Middle frontal gyrus (tissue), 1 donor: ENCODE results near the gene SF3B2.
"Not testable (repeated sequence)": the region's sequence is repeated elsewhere in the genome, so short reads cannot be mapped to it uniquely, and the experiment has no call there.

Source experiments
- DNase-seq: peaks from one replicate; pipeline ENCODE4 v3.0.0-alpha.2; 2015; ENCODE audit warnings: low spot score; ENCODE audit errors: extremely low spot score

Gene SF3B2

GRCh38 chr11:66051766-66052663 lies at the start of gene SF3B2:
Gene SF3B2 (plus strand): TSS chr11:66052364. CDS start chr11:66052385, 21 bp downstream.
- peak; percentile 96 for DNase-seq

DNA sequence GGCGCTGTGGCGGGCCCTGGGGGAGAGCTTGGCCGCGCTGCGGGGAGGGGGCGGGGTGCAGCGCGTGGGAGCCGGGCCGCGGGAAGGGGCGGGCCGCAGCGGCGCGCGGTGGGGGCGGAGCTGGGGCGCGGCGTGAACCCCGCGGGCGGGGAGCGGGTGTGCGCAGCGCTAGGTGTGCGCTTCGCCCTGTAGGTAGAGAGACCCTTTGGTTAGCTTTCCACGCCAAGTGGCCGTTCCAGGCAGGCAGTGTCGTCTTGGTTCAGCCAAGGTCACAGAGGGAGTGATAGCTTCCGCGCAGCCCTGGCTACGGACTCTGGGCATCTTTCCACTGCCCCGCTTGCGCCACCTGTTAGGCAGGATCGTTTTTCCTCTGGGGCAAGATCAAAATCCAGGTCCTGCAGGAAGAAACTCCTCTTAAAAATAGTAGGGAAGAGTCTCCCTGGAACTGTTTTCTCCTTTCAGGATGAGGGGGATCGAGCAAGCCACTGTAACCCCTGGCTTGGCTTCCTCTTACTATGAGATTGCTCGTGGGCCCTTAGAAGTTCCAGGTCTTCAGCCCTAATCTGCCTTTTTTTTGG lies 49.4 kb upstream of the SF3B2 start:
- DNase-seq = no peak

- no peak for DNase-seq
These were observed 48.9 kb upstream of the SF3B2 start for GRCh38 chr11:66003291-66003690.

GRCh38 chr11:66004186-66004585 lies 48.0 kb upstream of the SF3B2 start:
- no peak for DNase-seq

- no peak for DNase-seq
These were observed 45.9 kb upstream of the SF3B2 start for GRCh38 chr11:66006134-66006890.

- DNase-seq = no peak
These were observed 45.3 kb upstream of the SF3B2 start for GRCh38 chr11:66006891-66007176.

DNA sequence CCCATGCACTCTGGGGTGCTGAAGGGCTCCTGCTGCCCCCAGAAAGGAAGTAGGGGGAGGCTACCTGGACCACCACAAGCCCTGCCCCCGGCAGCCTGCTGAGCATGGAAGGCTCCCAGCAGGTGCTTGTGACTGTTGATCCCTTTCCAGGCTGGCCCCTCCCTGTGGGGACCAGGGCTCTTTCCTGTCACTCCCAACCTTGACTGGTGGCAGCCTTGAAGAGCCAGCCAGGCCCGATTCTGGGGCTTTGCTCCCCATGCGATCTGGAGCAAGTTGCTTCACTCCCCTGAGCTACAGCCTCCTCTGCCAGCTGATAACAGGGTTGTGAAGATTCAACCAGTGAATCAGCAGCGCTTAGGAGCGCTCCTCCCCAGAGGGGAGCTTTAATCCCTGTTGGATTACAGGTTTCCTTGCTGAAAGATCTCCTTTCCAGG lies 44.9 kb upstream of the SF3B2 start:
- no peak for DNase-seq

DNA sequence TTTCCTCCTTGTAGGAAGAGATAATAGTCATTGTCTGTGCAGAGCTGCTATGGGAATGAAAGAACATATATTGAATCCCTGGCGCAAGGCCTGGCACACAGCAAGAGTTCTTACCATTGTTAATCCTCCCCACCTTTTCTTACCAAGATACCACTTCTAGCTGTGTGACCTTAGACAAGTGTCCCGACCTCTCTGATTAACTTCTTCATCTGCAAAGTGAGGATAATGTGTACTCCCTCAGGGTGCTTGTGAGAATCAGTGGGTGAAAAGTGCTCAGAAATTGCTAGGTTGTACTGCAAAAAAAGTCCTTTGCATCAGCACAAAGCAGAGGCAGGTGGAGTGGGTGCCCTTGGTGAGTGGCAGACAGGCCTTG lies 44.1 kb upstream of the SF3B2 start:
- DNase-seq = no peak

- no peak for DNase-seq
These were observed 43.6 kb upstream of the SF3B2 start for GRCh38 chr11:66008468-66009101.

DNA sequence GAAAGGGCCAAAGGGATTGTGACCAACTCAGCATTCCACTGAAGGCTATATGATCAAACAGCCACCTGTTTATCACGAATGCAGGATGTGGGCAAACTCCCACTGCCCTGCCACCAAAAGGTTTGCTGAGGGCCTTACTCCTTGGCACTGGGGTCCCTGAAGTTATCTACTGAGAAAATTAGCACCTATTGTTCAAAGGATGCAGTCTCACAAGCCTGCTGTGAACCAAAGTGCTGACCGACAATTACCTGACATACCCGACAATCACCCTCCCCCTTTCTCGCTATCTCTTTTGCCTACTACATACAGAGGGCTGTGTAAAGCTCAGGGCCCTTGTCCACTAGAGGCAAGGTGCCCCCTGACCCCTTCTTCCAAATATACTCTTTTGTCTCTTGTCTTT lies 42.1 kb upstream of the SF3B2 start:
- DNase-seq = not testable (repeated sequence)

DNA sequence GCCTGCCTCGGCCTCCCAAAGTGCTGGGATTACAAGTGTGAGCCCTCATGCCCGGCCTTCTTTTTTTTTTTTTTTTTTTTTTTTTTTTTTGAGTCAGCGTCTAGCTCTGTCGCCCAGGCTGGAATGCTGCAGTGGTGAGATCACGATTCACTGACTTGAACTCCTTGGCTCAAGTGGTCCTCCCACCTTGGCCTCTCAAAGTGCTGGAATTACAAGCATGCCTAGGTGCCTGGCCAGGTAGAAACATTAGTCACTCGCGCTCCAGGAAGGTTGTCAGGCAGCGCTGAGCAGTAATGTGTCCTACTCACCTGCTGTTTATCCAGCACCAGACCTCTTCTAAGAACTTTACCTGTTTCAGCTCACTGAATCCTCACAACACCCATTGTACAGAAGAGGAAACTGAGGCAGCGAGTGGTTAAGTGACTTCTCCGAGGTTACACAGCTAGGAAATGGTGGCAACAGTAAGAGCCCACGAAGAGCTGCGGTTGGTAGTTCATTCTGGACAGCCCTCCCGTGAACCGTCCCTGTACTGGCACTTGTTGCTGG lies 40.9 kb upstream of the SF3B2 start:
- no peak for DNase-seq

DNA sequence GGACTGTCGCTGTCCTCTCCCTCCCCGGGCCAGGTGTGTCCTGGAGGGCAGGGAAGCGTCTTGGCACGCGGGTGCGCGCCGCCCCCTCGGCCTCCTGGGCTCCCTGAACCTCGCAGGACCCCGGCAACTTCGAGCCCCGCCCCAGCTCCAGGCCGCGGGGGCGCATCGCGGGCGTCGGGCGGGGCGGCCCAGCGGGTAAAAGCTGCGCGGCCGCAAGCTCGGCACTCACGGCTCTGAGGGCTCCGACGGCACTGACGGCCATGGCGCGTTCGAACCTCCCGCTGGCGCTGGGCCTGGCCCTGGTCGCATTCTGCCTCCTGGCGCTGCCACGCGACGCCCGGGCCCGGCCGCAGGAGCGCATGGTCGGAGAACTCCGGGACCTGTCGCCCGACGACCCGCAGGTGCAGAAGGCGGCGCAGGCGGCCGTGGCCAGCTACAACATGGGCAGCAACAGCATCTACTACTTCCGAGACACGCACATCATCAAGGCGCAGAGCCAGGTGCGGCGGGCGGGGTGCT lies 40.3 kb upstream of the SF3B2 start, which contains the start of gene CST6:
TSS of gene CST6 (plus strand) at position 224 of the 519 bp plus-strand sequence. CDS start at position 261, 37 bp downstream.
- no peak for DNase-seq

DNA sequence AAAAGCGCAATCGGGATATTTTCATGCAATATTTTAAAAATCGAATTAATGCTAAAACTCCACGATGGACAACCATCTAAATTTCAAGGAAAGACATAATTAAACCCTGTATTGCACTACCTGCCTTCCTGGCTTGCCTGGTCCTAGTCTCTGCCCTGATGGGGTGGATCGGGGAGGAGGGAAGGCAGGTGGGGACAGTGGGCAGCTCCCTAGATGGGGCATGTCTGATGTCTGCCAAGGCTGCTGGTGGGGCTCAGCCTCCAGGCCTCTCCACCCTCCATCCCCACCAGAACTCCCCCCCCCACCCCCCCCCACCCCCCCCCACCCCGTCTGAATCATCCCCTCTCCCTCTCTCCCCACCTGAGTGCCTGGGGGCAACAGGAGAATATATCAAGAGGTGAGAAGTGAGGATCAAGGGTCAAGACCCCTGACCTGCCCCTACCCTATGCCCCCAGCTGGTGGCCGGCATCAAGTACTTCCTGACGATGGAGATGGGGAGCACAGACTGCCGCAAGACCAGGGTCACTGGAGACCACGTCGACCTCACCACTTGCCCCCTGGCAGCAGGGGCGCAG lies 39.7 kb upstream of the SF3B2 start:
- no peak for DNase-seq

- no peak for DNase-seq
These were observed 39.0 kb upstream of the SF3B2 start for GRCh38 chr11:66012946-66013761.

DNA sequence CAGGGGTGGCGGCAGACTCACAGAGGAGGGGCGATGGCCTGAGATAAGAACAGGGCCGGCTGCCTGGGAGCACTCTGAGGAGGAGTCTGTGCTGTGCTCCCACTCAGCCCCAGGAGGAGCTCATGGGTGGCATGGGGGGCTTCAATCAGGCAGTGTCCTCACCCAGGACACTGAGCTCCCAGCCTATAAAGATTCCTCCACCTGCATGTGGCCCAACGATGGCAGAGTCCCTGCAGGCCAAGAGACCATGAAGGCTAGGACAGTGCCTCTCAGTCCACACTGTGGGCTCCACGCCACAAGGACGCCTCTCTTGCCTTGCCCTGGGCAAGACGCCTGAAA lies 38.4 kb upstream of the SF3B2 start:
- no peak for DNase-seq

- no peak for DNase-seq
These were observed 37.2 kb upstream of the SF3B2 start for GRCh38 chr11:66014804-66015453.

- no peak for DNase-seq
These were observed 36.7 kb upstream of the SF3B2 start for GRCh38 chr11:66015454-66015881.

DNA sequence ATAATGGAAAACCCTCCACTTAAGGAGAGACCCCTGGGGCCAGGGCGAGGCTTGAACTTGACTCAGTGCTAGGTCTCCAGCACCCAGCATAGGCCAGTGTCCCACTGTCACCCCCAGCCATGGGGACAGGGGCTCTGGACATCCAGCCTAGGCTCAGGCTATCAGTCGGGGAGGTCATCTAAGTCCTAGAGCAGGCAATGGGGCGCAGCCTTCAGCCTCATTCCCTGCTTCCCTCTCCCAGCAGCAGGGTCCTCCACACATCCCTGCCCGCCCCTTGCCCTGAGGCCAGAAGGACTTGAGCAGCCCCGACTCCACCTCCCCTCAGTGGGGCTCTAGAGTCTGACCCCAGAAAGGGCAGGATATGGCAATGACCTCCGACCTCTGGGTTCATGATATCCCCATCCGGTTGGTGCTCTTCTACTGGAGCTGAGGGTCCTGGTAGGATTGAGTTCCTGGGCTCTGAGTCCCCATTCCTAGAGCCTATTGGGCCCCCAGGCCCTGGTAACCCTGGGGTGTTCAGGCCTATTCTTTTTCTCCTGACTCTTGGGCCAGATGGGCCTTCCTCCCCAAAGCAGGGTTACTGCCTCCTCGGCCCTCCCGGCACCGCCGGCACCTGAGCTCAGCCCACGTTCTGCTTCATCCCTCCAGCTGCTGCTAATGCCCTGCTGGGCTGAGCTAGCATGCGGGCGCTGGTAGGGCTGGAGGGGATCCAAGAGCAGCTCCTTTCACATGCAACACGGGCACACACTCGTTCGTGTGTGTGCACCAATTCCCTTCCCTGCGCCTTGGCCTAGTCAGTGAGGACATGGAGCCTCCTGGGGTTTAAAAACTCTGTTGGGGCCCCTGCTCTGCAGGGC lies 36.0 kb upstream of the SF3B2 start:
- no peak for DNase-seq

GRCh38 chr11:66016793-66017177 lies 35.4 kb upstream of the SF3B2 start:
- DNase-seq = no peak
